T-helper 1 cell treated with Interleukin-12 subunit alpha and Interleukin-12 subunit beta and Interleukin-4 antibody, amounts not matched to agents 30 μg/mL and 1 μg/mL, for 36 hours (primary cell): ENCODE data around the gene SLC6A9.
A peak's percentile ranks its signal among the peaks of the same experiment; 100 is the strongest.

ENCODE experiments used
- H3K27ac Mint-ChIP-seq: one replicate; pipeline ENCODE4 v1.8.0; 2021; ENCODE audit warnings: mild to moderate bottlenecking, mixed read lengths
- H3K27me3 Mint-ChIP-seq: one replicate; pipeline ENCODE4 v1.8.0; 2021; ENCODE audit warnings: low read depth, mixed read lengths
- H3K36me3 Mint-ChIP-seq: one replicate; pipeline ENCODE4 v1.8.0; 2021; ENCODE audit warnings: low read depth, mixed read lengths
- H3K4me1 Mint-ChIP-seq: one replicate; pipeline ENCODE4 v1.8.0; 2021; ENCODE audit warnings: low read depth, mixed read lengths
- H3K4me3 Mint-ChIP-seq: one replicate; pipeline ENCODE4 v1.8.0; 2021; ENCODE audit warnings: mild to moderate bottlenecking, moderate library complexity, mixed read lengths
- H3K9me3 Mint-ChIP-seq: one replicate; pipeline ENCODE4 v1.8.0; 2021; ENCODE audit warnings: mixed read lengths

Gene SLC6A9

GRCh38 chr1:44031252-44032169 lies at the start of gene SLC6A9:
Gene SLC6A9 (minus strand): TSS chr1:44031462. CDS start chr1:44024277, 7,185 bp downstream.
- Mint-ChIP-seq H3K27me3 (no peaks in the 10 kb centered on the region), H3K4me3 (peak within 1 kb of the TSS; percentile 88), H3K9me3 (no peaks in the 10 kb centered on the region), H3K4me1 (peaks cover 32% of the 10 kb centered on the region), H3K36me3 (no peaks in the 10 kb centered on the region), H3K27ac (peak within 1 kb of the TSS; percentile 70)

- H3K27ac Mint-ChIP-seq, result no peak overlapping the region
- H3K9me3 Mint-ChIP-seq, result no peaks in the 10 kb centered on the region
- no peak overlapping the region for H3K4me3 Mint-ChIP-seq
- H3K36me3 Mint-ChIP-seq, result no peaks in the 10 kb centered on the region
- no peaks in the 10 kb centered on the region for H3K4me1 Mint-ChIP-seq
- peaks cover 18% of the 10 kb centered on the region for H3K27me3 Mint-ChIP-seq
Measured at GRCh38 chr1:44079566-44079965, 48.3 kb upstream of the SLC6A9 start.

GRCh38 chr1:44078104-44078503 lies 46.8 kb upstream of the SLC6A9 start:
- Mint-ChIP-seq H3K36me3 (no peaks in the 10 kb centered on the region), H3K27ac (no peak overlapping the region), H3K9me3 (no peaks in the 10 kb centered on the region), H3K27me3 (peaks cover 18% of the 10 kb centered on the region), H3K4me3 (no peak overlapping the region), H3K4me1 (no peaks in the 10 kb centered on the region)

- Mint-ChIP-seq H3K9me3 (no peaks in the 10 kb centered on the region), H3K27ac (no peak overlapping the region), H3K36me3 (no peaks in the 10 kb centered on the region), H3K27me3 (peaks cover 19% of the 10 kb centered on the region), H3K4me1 (no peaks in the 10 kb centered on the region), H3K4me3 (no peak overlapping the region)
Measured at GRCh38 chr1:44077421-44077820, 46.2 kb upstream of the SLC6A9 start.

- no peaks in the 10 kb centered on the region for H3K9me3 Mint-ChIP-seq
- H3K36me3 Mint-ChIP-seq, result no peaks in the 10 kb centered on the region
- peaks cover 15% of the 10 kb centered on the region for H3K27me3 Mint-ChIP-seq
- no peaks in the 10 kb centered on the region for H3K4me1 Mint-ChIP-seq
- no peak overlapping the region for H3K4me3 Mint-ChIP-seq
- no peak overlapping the region for H3K27ac Mint-ChIP-seq
Measured at GRCh38 chr1:44076066-44076465, 44.8 kb upstream of the SLC6A9 start.

GRCh38 chr1:44074415-44074814 lies 43.2 kb upstream of the SLC6A9 start:
- no peaks in the 10 kb centered on the region for H3K9me3 Mint-ChIP-seq
- H3K27ac Mint-ChIP-seq, result no peak overlapping the region
- no peaks in the 10 kb centered on the region for H3K4me1 Mint-ChIP-seq
- H3K36me3 Mint-ChIP-seq, result no peaks in the 10 kb centered on the region
- peaks cover 20% of the 10 kb centered on the region for H3K27me3 Mint-ChIP-seq
- no peak overlapping the region for H3K4me3 Mint-ChIP-seq

- Mint-ChIP-seq H3K27ac (no peak overlapping the region), H3K36me3 (no peaks in the 10 kb centered on the region), H3K9me3 (no peaks in the 10 kb centered on the region), H3K4me1 (no peaks in the 10 kb centered on the region), H3K27me3 (peaks cover 24% of the 10 kb centered on the region), H3K4me3 (no peak overlapping the region)
Measured at GRCh38 chr1:44073528-44073927, 42.3 kb upstream of the SLC6A9 start.

GRCh38 chr1:44072821-44073220 lies 41.6 kb upstream of the SLC6A9 start:
- no peaks in the 10 kb centered on the region for H3K36me3 Mint-ChIP-seq
- peaks cover 24% of the 10 kb centered on the region for H3K27me3 Mint-ChIP-seq
- H3K27ac Mint-ChIP-seq, result no peak overlapping the region
- H3K4me1 Mint-ChIP-seq, result no peaks in the 10 kb centered on the region
- H3K9me3 Mint-ChIP-seq, result no peaks in the 10 kb centered on the region
- H3K4me3 Mint-ChIP-seq, result no peak overlapping the region

- Mint-ChIP-seq H3K4me3 (no peak overlapping the region), H3K4me1 (no peaks in the 10 kb centered on the region), H3K9me3 (no peaks in the 10 kb centered on the region), H3K27ac (no peak overlapping the region), H3K27me3 (peaks cover 29% of the 10 kb centered on the region), H3K36me3 (no peaks in the 10 kb centered on the region)
Measured at GRCh38 chr1:44072204-44072603, 40.9 kb upstream of the SLC6A9 start.

- Mint-ChIP-seq H3K4me1 (no peaks in the 10 kb centered on the region), H3K4me3 (no peak overlapping the region), H3K27ac (no peak overlapping the region), H3K36me3 (no peaks in the 10 kb centered on the region), H3K27me3 (peaks cover 28% of the 10 kb centered on the region), H3K9me3 (no peaks in the 10 kb centered on the region)
Measured at GRCh38 chr1:44071461-44071860, 40.2 kb upstream of the SLC6A9 start.

GRCh38 chr1:44068442-44068921 lies 37.2 kb upstream of the SLC6A9 start:
- Mint-ChIP-seq H3K27ac (no peak overlapping the region), H3K9me3 (no peaks in the 10 kb centered on the region), H3K4me3 (no peak overlapping the region), H3K27me3 (peaks cover 28% of the 10 kb centered on the region), H3K4me1 (no peaks in the 10 kb centered on the region), H3K36me3 (no peaks in the 10 kb centered on the region)

- no peaks in the 10 kb centered on the region for H3K9me3 Mint-ChIP-seq
- no peaks in the 10 kb centered on the region for H3K36me3 Mint-ChIP-seq
- H3K27me3 Mint-ChIP-seq, result peaks cover 32% of the 10 kb centered on the region
- H3K4me1 Mint-ChIP-seq, result no peaks in the 10 kb centered on the region
- no peak overlapping the region for H3K4me3 Mint-ChIP-seq
- H3K27ac Mint-ChIP-seq, result no peak overlapping the region
Measured at GRCh38 chr1:44067266-44068250, 36.3 kb upstream of the SLC6A9 start.

GRCh38 chr1:44062656-44063179 lies 31.5 kb upstream of the SLC6A9 start:
- Mint-ChIP-seq H3K4me1 (no peaks in the 10 kb centered on the region), H3K9me3 (no peaks in the 10 kb centered on the region), H3K4me3 (no peak overlapping the region), H3K27ac (no peak overlapping the region), H3K36me3 (no peaks in the 10 kb centered on the region), H3K27me3 (peaks cover 23% of the 10 kb centered on the region)

GRCh38 chr1:44061857-44062256 lies 30.6 kb upstream of the SLC6A9 start:
- H3K9me3 Mint-ChIP-seq, result no peaks in the 10 kb centered on the region
- H3K36me3 Mint-ChIP-seq, result no peaks in the 10 kb centered on the region
- no peak overlapping the region for H3K4me3 Mint-ChIP-seq
- H3K27ac Mint-ChIP-seq, result no peak overlapping the region
- H3K4me1 Mint-ChIP-seq, result no peaks in the 10 kb centered on the region
- peaks cover 20% of the 10 kb centered on the region for H3K27me3 Mint-ChIP-seq
